Small intestine (tissue), 7 donors: ENCODE results near the gene RPL19. TPM values are rescaled to one million over a fixed set of nuclear protein-coding genes. Genes with fewer than 3 reads are reported as not detected.
A peak's percentile ranks its signal among the peaks of the same experiment; 100 is the strongest.

Source experiments
- DNase-seq, 2 donors: peaks; one replicate each; pipeline versions ENCODE4 v3.0.0 to v3.0.0-alpha.2; 2013
- FAIRE-seq: peaks from 2 replicates; lab custom pipeline; 2012; peaks lifted over from hg19 to GRCh38; lab: Jason Lieb, UNC
- H3K27ac ChIP-seq, 3 donors: one replicate each; pipeline ENCODE4 v1.5.1; 2013; ENCODE audit warnings: low read length in 2 of 3, mild to moderate bottlenecking in 2 of 3, control low read depth in 1 of 3, inconsistent platforms in 1 of 3, low read depth in 1 of 3, moderate library complexity in 1 of 3
- H3K27me3 ChIP-seq, 3 donors: one replicate each; pipeline ENCODE4 v1.6.1; 2013; ENCODE audit warnings: low read length in 3 of 3, inconsistent platforms in 1 of 3; ENCODE audit not compliant: control insufficient read depth in 3 of 3, insufficient read depth in 3 of 3
- H3K36me3 ChIP-seq, 3 donors: one replicate each; pipeline ENCODE4 v1.6.1; 2013; ENCODE audit warnings: low read length in 3 of 3, inconsistent platforms in 1 of 3, low read depth in 1 of 3, mild to moderate bottlenecking in 1 of 3, moderate library complexity in 1 of 3; ENCODE audit not compliant: control insufficient read depth in 3 of 3, insufficient read depth in 2 of 3
- H3K4me1 ChIP-seq, 3 donors: one replicate each; pipeline ENCODE4 v1.6.1; 2013; ENCODE audit warnings: low read length in 2 of 3, inconsistent platforms in 1 of 3, low read depth in 1 of 3, mild to moderate bottlenecking in 1 of 3, moderate library complexity in 1 of 3; ENCODE audit not compliant: control insufficient read depth in 3 of 3, insufficient read depth in 2 of 3
- H3K4me3 ChIP-seq, 3 donors: one replicate each; pipeline ENCODE4 v1.5.1; 2013; ENCODE audit warnings: low read length in 3 of 3, control low read depth in 1 of 3, inconsistent platforms in 1 of 3, low read depth in 1 of 3, mild to moderate bottlenecking in 1 of 3, moderate library complexity in 1 of 3
- H3K9me3 ChIP-seq, 2 donors: one replicate each; pipeline ENCODE4 v1.6.1; 2013; ENCODE audit warnings: low read depth in 1 of 2, low read length in 1 of 2; ENCODE audit not compliant: control insufficient read depth in 2 of 2, insufficient read depth in 1 of 2
- WGBS, 3 donors: extraction: QIAGEN DNeasy Blood & Tissue Kit; methylation state at CpG; one replicate each; pipeline ENCODE4 v1.1.7; 2013; 5-methylcytosine and 5-hydroxymethylcytosine counted together
- polyA plus RNA-seq, 4 donors: library from polyadenylated mRNA; stranded (reverse) in 3 of 4; unstranded in 1 of 4; fragments of 200-250 nt in 3 of 4; fragments of 120-200 nt in 1 of 4; gene quantifications; one replicate each; pipeline versions ENCODE4 v1.2.1 to v1.2.3, GENCODE V29; 2013
- donor health status: healthy with polysubstance abuse.
- donor health status: control.
- donor health status: control.
- donor health status: Bipolar disorder and iron deficiency.
- donor health status: healthy.

The RPL19 gene
- polyA plus RNA-seq, 4 donors, result 1,923 to 3,263 (median 2,767) TPM

DNA sequence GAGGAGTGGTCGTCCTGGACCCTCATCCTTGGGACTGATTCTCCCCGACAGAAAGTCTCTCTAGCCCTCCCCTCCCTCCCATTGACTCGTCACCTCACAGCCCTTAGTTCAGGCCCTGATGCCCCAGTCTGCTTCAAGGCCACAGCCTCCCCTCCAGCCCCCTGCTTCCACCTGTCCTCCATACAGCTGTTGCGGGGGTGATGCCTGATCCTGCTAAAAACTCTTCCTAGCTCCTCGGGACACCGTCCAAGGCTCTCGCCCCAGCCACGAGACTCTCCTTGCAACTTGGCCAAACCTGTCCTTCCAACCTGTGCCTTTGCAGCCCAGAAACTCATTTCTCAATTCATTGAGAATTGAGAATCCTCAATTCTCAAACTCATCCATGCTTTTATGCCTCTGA lies 18.8 kb downstream of the RPL19 start:
- WGBS, 3 donors, result 60 to 73% (median 63%) methylated on average over 8 of the region's 8 CpGs
- Histone ChIP-seq H3K36me3 (no peaks in the 10 kb centered on the region), H3K9me3 (no peaks in the 10 kb centered on the region), H3K4me3 (no peak overlapping the region), H3K27ac (no peak overlapping the region), H3K27me3 (peaks cover 0 to 75% (median 4%) of the 10 kb centered on the region in 3 donors), H3K4me1 (no peaks in the 10 kb centered on the region)
- FAIRE-seq (no peak), DNase-seq (no peak)

DNA sequence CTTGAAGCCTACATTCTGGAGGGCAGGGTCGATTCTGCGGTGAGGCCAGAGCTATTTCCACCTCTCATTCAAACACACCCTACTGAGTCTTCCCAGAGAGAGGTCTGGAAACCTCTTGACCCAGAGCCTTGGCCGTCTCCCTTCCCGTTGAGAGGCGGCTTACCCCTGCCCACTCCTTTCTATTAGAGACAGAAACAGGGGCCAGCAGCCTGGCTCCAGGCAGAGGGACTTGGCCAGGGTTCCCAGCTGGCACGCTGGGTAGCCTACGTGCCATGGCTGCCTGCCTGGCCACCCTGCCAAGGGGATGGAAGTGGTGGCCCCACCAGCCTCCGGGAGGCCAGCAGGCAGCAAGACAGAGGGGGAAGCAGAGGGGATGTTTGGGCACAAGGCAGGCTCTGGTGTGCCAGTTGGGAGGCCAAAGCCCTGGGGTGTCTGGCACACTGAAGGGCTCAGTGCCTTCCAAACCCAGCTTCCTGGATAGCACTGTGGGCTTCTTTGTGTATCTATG lies 19.6 kb downstream of the RPL19 start:
- no peaks in the 10 kb centered on the region for H3K9me3 ChIP-seq
- no peak overlapping the region for H3K4me3 ChIP-seq
- FAIRE-seq (no peak), DNase-seq (no peak)
- H3K27me3 ChIP-seq, result peaks cover 2 to 79% (median 10%) of the 10 kb centered on the region in 3 donors
- H3K4me1 ChIP-seq, result no peaks in the 10 kb centered on the region
- no peak overlapping the region for H3K27ac ChIP-seq
- H3K36me3 ChIP-seq, result no peaks in the 10 kb centered on the region
- 63 to 75% (median 71%) methylated on average over 8 of the region's 8 CpGs for WGBS, 3 donors

DNA sequence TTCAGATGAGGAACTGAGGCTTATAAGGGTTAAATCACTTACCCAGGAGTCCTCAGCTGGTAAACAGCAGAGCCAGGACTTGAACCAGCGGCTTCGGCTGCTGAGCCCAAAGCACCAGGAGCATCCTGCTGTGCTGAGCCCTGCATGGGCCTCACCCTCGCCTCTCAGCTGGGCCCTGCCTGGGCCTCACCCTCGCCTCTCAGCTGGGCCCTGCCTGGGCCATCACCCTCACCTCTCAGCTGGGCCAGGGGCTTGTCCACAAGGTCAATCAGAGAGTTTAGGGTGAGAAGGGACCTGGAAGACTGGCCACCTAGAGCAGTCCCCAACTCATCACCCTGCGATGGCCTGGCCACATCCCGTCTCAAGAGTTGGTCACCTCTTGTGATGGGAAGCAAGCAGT lies 21.5 kb downstream of the RPL19 start:
- Histone ChIP-seq H3K27ac (no peak overlapping the region), H3K27me3 (peaks cover 6 to 81% (median 18%) of the 10 kb centered on the region in 3 donors), H3K4me1 (peaks cover 0 to 3% (median 0%) of the 10 kb centered on the region in 3 donors), H3K4me3 (no peak overlapping the region), H3K9me3 (no peaks in the 10 kb centered on the region), H3K36me3 (no peaks in the 10 kb centered on the region)
- FAIRE-seq, result no peak
- WGBS, 3 donors, result 89 to 90% (median 90%) methylated on average over 6 of the region's 6 CpGs
- no peak for DNase-seq

DNA sequence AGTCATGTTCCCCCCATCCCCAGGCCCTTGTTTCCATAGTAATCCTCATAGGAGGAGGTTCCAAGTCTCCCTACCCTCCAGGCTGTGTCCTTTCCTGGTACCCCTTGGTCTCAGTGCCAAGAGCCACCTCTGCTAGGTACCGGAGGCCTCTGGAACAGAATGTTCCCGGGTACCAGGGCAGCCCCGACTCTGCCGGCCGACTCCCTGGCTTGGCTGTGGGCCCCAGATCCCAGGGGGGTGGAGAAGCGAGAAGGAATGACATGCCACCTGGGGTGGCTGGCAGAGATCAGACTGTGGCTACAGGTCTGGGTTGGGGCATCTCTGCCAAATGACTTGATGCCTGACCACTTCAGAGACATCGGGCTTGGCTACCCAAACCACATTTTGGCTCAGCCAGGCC lies 22.1 kb downstream of the RPL19 start:
- H3K27me3 ChIP-seq, result peaks cover 6 to 80% (median 18%) of the 10 kb centered on the region in 3 donors
- H3K4me1 ChIP-seq, result peaks cover 0 to 3% (median 0%) of the 10 kb centered on the region in 3 donors
- H3K36me3 ChIP-seq, result no peaks in the 10 kb centered on the region
- H3K4me3 ChIP-seq, result no peak overlapping the region
- H3K9me3 ChIP-seq, result no peaks in the 10 kb centered on the region
- no peak for FAIRE-seq
- no peak for DNase-seq
- H3K27ac ChIP-seq, result no peak overlapping the region
- WGBS, 3 donors, result 50 to 83% (median 68%) methylated on average over 7 of the region's 7 CpGs

DNA sequence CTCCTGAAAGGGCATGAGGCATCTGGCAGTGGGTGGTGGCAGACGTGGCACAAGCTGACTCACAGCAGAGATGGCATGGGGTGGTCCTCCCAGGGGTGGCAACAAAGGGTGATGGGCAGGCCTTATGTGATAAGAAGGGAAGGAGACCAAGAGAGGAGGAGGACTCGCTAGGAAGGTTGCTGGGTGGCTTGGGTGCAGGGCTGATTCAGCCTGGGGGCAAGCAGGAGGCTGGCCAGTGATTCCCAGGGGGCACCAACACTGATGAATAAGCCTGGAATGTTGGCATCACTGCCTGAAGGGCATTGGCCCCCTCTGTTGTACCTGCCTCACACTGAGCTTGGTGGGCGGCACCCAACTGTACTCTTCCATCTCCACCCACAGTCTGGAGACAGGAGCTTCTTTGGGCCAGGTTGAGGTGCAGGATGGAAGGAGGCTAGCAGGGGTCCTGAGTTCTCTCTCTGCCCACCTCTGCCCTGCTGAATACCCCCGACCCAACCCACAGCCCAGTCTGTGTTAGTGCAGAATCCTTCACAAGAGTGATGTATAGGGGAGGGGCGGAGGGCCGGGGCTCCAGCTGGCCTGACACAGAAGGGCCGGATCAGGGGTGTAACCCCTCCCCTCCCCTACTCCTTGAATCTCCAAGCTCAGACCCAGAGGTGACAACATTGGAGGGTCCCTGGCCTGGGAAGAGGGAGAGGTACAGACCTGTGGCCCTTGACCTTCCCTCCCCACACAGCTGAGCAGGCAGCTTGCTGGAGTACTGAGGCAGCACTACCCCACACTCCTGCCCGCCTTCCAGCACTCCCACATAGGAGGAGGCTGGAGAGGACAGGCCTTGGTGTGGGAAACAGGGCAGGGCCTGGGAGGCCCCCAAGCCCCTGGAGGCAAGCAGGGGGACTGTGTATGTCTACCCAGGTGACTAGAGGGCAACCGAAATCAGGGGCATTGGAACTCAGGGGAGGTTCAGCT lies 23.1 kb downstream of the RPL19 start:
- no peaks in the 10 kb centered on the region for H3K9me3 ChIP-seq
- H3K4me3 ChIP-seq, result no peak overlapping the region
- FAIRE-seq (no peak), DNase-seq (no peak)
- H3K27me3 ChIP-seq, result peaks cover 6 to 82% (median 18%) of the 10 kb centered on the region in 3 donors
- WGBS, 3 donors, result 67 to 69% (median 67%) methylated on average over 9 of the region's 9 CpGs
- H3K27ac ChIP-seq, result no peak overlapping the region
- no peaks in the 10 kb centered on the region for H3K36me3 ChIP-seq
- H3K4me1 ChIP-seq, result peaks cover 0 to 3% (median 0%) of the 10 kb centered on the region in 3 donors

DNA sequence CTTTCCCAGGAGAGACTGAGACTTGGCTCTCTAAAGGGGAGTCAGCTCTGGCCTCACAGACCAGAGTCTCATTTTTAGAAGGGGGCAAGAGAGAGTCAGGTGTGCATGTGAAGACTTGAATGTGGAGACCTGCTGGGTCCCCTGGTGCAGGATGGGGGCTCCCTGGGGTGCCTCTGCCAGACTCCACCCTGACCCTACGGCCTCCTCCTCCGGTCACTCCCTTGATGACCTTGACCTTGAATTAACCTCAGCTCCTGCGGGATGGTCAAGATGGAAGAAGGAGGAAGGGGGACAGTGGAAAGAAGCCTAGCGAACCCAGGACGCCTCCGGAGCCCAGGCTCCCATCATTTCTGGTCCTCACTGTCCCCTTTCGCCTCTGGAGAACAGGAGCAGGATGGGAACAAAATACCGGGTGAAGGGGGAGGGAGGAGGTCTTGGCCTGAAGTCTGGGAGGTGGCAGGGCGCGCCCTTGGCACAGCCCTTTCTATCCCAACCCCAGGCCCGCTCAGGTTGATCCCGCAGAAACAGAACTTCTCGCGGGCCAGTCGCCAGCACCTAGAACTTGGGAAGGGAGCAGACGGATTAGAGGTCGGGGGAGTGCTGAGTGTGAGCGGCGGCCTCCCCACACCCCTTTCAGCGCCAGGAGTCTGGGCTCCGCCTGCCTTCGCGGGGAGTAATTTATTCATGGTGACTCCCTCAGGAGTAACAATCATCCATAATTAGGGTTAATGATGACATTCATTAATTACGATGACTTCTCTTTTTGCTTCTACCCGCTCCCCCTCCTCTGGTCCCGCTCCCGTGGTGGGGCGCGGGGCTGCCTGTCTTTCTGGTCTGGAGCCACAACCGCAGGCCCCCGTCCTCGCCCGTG lies 24.1 kb downstream of the RPL19 start:
- FAIRE-seq (no peak), DNase-seq (no peak)
- peaks cover 0 to 3% (median 0%) of the 10 kb centered on the region in 3 donors for H3K4me1 ChIP-seq
- no peaks in the 10 kb centered on the region for H3K36me3 ChIP-seq
- no peak overlapping the region for H3K4me3 ChIP-seq
- 14 to 30% (median 24%) methylated on average over 32 to 33 of the region's 33 CpGs for WGBS, 3 donors
- H3K27ac ChIP-seq, result no peak overlapping the region
- H3K27me3 ChIP-seq, result peaks cover 6 to 76% (median 18%) of the 10 kb centered on the region in 3 donors
- H3K9me3 ChIP-seq, result no peaks in the 10 kb centered on the region

DNA sequence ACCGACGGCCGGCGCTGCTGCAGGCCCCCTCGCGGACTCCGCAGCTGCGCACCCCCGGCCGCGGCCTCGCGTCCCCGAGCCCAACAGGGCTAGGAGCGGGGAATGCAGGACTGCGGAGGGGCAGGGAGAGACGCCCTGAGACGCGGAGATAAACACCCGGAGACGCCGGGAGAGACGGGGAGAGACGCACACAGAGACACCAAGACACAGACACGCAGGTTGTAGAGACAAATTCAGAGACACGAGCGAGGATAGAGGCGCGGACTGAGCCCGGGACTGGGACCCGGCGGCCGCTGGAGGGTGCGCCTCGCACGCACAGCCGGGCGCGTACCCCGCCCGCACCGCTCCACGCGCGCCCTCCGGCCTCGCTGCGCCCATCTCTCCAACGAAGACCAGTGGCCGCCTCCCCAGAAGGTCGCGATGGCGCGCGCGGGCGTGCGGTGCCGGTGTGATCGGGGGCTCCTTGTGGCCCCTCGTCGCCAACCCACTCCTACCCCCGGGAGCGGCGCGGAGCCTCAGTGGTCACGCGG lies 24.8 kb downstream of the RPL19 start:
- DNase-seq, result no peak
- H3K9me3 ChIP-seq, result no peaks in the 10 kb centered on the region
- H3K4me1 ChIP-seq, result peaks cover 0 to 3% (median 0%) of the 10 kb centered on the region in 3 donors
- no peak for FAIRE-seq
- H3K27me3 ChIP-seq, result peaks cover 6 to 75% (median 18%) of the 10 kb centered on the region in 3 donors
- 2 to 4% (median 2%) methylated on average over 54 to 68 of the region's 68 CpGs for WGBS, 3 donors
- H3K27ac ChIP-seq, result no peak overlapping the region
- no peaks in the 10 kb centered on the region for H3K36me3 ChIP-seq
- peak overlapping the region in 1 of 3 donors; percentile 24 for H3K4me3 ChIP-seq
